Esophagus mucosa (tissue), 1 donor: Measurements from ENCODE around the gene PCDH7. TPM values are rescaled to one million over a fixed set of nuclear protein-coding genes. Genes with fewer than 3 reads are reported as not detected.

Experiments
- ATAC-seq: fragments of 200-7000 bp; cut with Tn5 transposase; one replicate; pipeline ENCODE4 v1.9.1; 2020
- total RNA-seq: library from RNA; stranded (reverse); gene quantifications from one replicate; pipeline ENCODE4 v1.2.4, GENCODE V29; 2023
- donor health status: DM: yes; HTN: yes; CAD: no.

The PCDH7 gene
- total RNA-seq, 1 donor from 2014 or later = 13.6 TPM

GRCh38 chr4:30726090-30726675 is 6.0 kb downstream of the PCDH7 start:
- no peak for ATAC-seq

- no peak for ATAC-seq
Observed at GRCh38 chr4:30727409-30727808, 7.2 kb downstream of the PCDH7 start.

GRCh38 chr4:30728311-30728710 is 8.1 kb downstream of the PCDH7 start:
- no peak for ATAC-seq

- ATAC-seq = no peak
Observed at GRCh38 chr4:30743897-30744296, 23.7 kb downstream of the PCDH7 start.

GRCh38 chr4:30744386-30744785 is 24.2 kb downstream of the PCDH7 start:
- no peak for ATAC-seq

- no peak for ATAC-seq
Observed at GRCh38 chr4:30744957-30745640, 24.9 kb downstream of the PCDH7 start.

- ATAC-seq = no peak
Observed at GRCh38 chr4:30746735-30747134, 26.6 kb downstream of the PCDH7 start.

GRCh38 chr4:30753316-30753715 is 33.1 kb downstream of the PCDH7 start:
- peak; percentile 87 for ATAC-seq

- peak; percentile 69 for ATAC-seq
Observed at GRCh38 chr4:30754021-30754420, 33.9 kb downstream of the PCDH7 start.

GRCh38 chr4:30755346-30755745 is 35.2 kb downstream of the PCDH7 start:
- ATAC-seq = no peak

- no peak for ATAC-seq
Observed at GRCh38 chr4:30756553-30756952, 36.4 kb downstream of the PCDH7 start.

- ATAC-seq = peak; percentile 97
Observed at GRCh38 chr4:30757357-30757756, 37.2 kb downstream of the PCDH7 start.

GRCh38 chr4:30760551-30760950 is 40.4 kb downstream of the PCDH7 start:
- ATAC-seq = no peak

- ATAC-seq = no peak
Observed at GRCh38 chr4:30763321-30763727, 43.2 kb downstream of the PCDH7 start.

- no peak for ATAC-seq
Observed at GRCh38 chr4:30765022-30765421, 44.9 kb downstream of the PCDH7 start.

- no peak for ATAC-seq
Observed at GRCh38 chr4:30767147-30767845, 47.1 kb downstream of the PCDH7 start.

- ATAC-seq = no peak
Observed at GRCh38 chr4:30768277-30768676, 48.1 kb downstream of the PCDH7 start.

GRCh38 chr4:30769093-30769492 is 48.9 kb downstream of the PCDH7 start:
- no peak for ATAC-seq

- peak; percentile 88 for ATAC-seq
Observed at GRCh38 chr4:30770049-30770549, 49.9 kb downstream of the PCDH7 start.

- no peak for ATAC-seq
Observed at GRCh38 chr4:30770812-30771211, 50.6 kb downstream of the PCDH7 start.

GRCh38 chr4:30776451-30776850 is 56.3 kb downstream of the PCDH7 start:
- ATAC-seq = no peak

GRCh38 chr4:30776921-30777415 is 56.8 kb downstream of the PCDH7 start:
- no peak for ATAC-seq
